HuH-7 (cell line): ENCODE results near the gene AGAP1.
A peak's percentile ranks its signal among the peaks of the same experiment; 100 is the strongest.
"Not testable (repeated sequence)": the region's sequence is repeated elsewhere in the genome, so short reads cannot be mapped to it uniquely, and the experiment has no call there.

Experiments
- DNase-seq: peaks from one replicate; pipeline ENCODE4 v3.0.0; 2011; ENCODE audit warnings: low spot score

The AGAP1 gene

DNA sequence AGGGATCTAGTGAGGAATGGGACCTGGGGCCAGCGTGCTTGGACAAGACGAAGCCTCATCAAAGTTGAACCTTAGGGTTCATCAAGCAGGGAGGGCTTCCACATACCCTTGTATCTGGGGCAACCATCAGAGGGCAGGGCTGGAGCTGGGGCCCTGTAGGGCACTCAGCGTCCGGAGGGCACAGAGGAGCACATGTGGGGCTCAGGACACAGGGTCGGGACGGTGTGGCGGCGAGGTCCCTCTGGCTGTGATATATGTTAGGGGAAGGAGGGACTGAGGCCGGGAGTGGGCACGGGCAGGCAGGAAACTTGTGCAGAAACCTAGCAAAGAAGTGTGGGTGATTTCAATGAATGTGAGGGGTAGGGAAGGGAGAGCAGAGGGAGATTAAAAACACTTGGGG is 244.0 kb downstream of the AGAP1 start:
- no peak for DNase-seq

- DNase-seq: no peak
Observed at GRCh38 chr2:235739704-235740415, 246.0 kb downstream of the AGAP1 start.

GRCh38 chr2:235740821-235741220 is 247.0 kb downstream of the AGAP1 start:
- peak; percentile 46 for DNase-seq

DNA sequence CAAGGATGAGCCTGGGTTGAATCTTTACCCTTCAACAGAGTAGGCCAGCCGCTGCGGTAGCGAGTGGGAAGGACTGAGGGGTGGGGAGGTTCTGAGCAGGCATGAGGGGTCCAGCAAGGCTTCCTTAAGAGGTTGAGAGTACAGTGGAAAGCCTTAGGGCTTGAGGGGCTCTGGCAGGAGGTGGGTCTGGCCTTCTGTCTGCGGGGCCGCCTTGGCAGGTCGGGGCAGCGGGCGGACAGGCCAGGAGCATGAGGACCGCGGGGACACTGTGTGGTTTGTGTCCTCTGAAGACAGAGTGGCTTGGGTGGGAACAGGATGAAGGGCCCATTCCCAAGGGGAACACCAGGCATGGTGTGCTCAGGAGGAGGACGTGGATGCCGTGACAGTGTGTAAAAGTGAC is 250.3 kb downstream of the AGAP1 start:
- no peak for DNase-seq

GRCh38 chr2:235745597-235745996 is 251.8 kb downstream of the AGAP1 start:
- no peak for DNase-seq

DNA sequence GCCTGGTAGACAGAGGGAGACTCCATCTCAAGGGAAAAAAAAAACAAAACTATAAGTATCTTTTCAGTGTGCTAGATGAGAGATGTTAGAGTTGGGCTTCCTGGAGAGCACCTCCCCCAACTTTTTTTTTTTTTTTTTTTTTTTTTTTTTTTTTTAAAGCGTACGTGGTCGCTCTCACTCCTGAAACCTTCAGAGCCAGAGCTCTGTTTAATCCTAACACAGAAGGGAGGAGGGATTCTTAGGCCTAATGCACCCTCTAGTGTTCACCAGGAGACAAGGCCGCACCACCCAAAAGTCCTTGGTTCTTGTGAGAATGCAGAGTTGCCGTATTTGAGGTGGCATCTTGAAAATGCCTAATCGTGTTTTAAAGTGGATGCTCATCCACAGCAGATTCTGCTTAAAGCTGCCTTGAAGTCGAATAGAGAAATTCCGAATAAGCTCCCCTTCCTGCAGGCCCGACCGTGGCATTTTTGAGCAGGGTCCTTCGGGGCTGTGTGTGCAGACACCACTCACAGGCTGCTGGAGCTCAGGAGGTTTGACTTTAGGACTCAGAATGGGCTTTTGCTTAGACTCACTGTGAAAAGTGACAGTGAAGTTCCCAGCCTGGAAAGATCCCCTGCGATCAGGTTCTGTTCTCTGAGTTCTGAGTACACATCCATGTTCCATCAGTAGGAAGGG is 252.6 kb downstream of the AGAP1 start:
- DNase-seq: peak; percentile 81

DNA sequence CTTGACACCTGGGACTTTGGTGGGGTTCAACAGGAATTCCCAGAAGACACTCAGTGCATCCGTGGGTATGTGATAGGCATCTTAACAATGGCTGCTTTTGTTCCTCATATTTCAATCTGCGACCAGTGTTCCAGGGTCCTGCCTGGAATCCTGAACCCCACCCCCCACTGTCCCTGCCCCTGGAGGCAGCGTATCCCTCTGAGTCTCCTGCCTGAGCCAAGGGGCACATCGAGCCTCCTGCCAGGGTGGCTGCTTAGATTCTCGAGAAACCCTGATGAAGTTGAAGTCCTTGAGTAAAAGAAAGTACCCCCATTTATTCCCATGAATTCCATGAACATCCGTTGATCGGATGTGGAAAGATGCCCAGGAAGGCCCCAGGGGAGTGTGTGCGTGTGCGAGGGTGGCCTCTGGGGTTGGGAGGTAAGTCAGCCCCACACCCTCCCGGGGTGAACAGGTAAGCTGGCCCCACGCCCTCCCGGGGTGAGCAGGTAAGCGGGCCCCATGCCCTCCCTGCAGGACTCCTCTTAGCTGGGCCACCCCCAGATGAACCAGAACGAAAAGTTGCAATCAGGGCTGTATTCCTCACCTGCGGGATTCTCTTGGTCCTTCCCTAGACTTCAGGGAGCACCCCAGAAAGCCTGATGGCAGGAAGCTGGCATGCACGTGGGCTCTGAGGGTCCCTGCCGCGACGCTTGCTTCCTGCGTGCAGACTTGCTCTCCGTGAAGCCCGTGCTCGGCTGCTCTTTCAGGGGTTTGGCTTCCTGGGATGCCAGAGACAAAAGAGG is 253.3 kb downstream of the AGAP1 start:
- DNase-seq: no peak

DNA sequence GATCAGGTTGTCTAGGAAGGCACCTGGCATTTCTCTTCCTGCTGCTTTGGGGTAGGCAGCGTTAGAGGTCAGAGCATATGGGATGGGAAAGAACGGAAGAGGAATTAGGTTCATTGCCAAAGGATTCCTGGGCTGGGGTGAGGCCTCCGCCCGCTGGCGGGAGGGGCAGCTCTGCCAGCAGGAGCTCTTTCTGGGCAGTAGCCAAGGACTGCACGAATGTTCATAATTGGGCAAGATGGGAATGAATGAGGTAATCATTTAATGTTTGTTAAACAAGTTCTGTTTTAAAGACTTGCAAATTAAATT is 253.9 kb downstream of the AGAP1 start:
- no peak for DNase-seq

- no peak for DNase-seq
Observed at GRCh38 chr2:235749121-235749770, 255.4 kb downstream of the AGAP1 start.

DNA sequence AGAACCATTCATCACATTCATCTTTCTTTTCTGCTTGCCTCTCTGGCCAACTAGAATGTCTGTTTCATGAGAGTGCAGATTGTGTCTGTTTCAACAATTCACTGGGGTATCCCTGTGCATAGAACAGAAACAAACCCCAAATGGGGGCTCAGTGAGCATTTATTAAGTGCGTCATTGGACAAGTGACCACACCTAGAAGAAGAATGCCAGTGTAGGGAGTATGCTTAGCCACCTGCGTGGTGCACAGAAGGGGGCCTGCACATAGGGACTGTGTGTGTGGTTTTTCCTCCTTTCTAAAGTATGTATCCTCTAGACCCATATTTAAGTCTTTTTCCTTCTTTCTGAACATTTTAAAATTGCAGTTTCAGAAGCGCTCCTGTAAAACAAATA is 255.9 kb downstream of the AGAP1 start:
- DNase-seq: no peak

GRCh38 chr2:235752846-235753245 is 259.0 kb downstream of the AGAP1 start:
- no peak for DNase-seq

DNA sequence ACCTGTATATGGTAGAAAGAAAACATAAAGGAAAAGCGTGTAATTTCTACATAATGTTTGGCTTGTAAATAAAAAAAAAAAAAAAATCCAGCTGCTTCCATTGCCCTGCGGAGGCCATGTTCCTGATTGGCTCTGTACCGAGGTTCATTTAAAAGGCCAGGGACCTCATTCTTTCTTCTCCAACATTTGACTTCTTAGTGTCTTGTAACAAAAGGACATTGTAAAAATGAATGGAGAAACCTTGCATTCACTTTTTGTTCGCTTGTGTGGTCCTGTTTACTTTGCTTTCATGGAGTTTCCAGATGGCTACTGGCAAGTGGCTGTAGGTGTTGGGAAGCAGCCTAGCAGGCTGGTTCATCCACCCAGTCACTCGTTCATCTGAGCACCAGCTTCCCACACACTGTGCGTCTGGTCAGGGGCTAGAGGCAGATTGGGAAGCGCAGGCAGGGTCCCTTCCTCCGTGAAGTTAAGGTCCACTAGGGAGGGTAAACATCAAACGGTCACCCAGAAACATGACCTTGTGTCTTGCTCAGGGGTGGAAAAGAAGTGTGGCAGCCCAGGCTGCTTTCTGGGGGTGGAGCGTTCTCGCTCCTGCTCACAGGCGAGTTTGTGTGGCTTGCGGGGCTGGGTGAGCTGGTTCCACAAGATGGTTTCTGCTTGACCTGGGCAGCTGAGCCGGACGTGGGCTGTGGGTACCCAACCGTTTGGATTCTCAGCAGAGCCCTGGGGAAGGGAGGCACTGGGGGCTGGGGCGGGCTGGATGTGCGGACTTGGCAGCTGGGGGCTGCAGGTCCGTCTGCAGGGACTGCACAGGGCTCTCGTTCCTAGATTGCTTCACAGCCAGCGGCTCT is 260.7 kb downstream of the AGAP1 start:
- DNase-seq: no peak

DNA sequence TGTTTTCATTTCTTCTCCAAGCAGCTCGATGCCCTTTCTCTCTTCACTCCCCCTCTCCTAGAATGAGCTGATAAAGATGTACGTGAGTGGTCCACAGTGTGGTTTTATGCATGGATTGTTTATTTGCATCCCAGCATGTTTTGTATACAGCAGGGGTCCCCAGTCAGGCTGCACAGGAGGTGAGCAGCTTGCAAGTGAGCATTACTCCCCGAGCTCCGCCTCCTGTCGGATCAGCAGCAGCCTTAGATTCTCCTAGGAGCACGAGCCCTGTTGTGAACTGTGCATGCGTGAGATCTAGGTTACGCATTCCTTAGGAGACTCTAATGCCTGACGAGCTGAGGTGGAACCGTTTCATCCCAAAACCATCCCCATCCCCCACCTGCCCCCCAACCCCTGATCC is 262.6 kb downstream of the AGAP1 start:
- no peak for DNase-seq

DNA sequence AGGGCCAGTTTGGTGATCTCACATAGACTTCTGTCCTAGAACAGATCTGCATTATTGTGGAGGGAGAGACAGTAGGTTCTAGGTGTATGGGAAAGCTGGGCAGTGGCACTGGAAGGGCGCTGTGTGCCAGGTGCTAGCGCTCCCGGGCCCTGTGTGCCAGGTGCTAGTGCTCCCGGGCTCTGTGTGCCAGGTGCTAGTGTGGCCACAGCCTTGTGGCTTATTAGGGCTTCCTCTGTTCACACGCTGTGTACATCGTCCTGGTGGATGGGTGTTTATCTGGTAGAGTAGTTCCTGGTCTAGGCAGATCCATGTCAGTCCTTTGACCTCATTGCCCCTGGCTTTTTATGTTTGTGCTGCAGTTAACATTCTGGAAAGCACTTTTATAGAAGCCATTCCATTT is 263.4 kb downstream of the AGAP1 start:
- no peak for DNase-seq

DNA sequence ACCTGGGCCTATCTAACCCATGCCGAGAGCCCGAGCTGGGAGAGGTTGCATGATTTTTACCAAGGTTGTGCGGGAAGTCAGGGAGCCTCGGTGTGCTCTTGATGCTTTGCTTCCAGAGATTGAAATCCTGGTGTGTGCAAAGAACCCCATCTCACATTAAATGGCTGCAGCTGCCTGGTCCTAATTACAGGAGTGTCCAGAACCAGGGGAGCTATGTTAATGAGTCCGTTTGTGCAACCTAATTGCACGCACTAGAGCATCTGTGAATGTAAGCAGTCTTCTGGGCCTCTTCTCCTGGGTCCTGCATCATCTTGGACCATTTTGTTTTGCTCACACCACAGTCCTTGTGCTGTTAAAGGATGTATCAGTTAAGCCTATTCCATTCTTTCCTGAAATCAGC is 263.8 kb downstream of the AGAP1 start:
- no peak for DNase-seq

GRCh38 chr2:235762832-235763598 is 269.2 kb downstream of the AGAP1 start:
- no peak for DNase-seq

- DNase-seq: no peak
Observed at GRCh38 chr2:235763816-235764215, 270.0 kb downstream of the AGAP1 start.

DNA sequence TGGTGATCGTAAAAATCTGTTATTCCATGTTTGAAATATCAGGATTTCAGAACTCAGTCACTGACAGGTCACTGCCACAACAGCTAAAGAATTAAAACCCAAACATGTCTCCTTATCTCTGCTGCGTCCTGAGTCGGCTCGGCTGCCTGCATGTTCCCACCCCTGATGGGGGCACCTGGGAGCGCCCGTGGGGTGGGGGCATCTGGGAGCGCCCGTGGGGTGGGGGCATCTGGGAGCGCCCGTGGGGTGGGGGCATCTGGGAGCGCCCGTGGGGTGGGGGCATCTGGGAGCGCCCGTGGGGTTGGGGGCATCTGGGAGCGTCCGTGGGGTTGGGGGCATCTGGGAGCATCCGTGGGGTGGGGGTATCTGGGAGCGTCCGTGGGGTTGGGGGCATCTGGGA is 270.6 kb downstream of the AGAP1 start:
- not testable (repeated sequence) for DNase-seq

- no peak for DNase-seq
Observed at GRCh38 chr2:235765181-235765820, 271.5 kb downstream of the AGAP1 start.

- DNase-seq: peak; percentile 82
Observed at GRCh38 chr2:235766278-235766677, 272.4 kb downstream of the AGAP1 start.

- DNase-seq: no peak
Observed at GRCh38 chr2:235768606-235769005, 274.8 kb downstream of the AGAP1 start.
